B cell (primary cell): ENCODE results near the gene ASPA. TPM values are rescaled to one million over a fixed set of nuclear protein-coding genes. Genes with fewer than 3 reads are reported as not detected.

Experiments
- ATAC-seq: fragments of 200-7000 bp; cut with Tn5 transposase; one replicate; pipeline ENCODE4 v1.10.0; 2021; ENCODE audit warnings: low read depth, mild to moderate bottlenecking, moderate number of reproducible peaks, moderate library complexity
- CTCF ChIA-PET: fragments of 350-600 bp; sonication (Branson Sonifier 250); formaldehyde crosslinking; loops from one replicate; lab custom pipeline; 2021; ENCODE audit warnings: antibody characterized with exemption, inconsistent platforms; lab: Charles Lee
- POLR2A ChIA-PET: fragments of 350-600 bp; sonication (Branson Sonifier 250); formaldehyde crosslinking; loops from one replicate; lab custom pipeline; 2021; ENCODE audit warnings: antibody characterized with exemption; lab: Charles Lee
- DNase-seq: peaks from one replicate; pipeline ENCODE4 v3.0.0; 2013
- H2AFZ ChIP-seq: 2 replicates; pipeline ENCODE4 v1.6.1; 2012; ENCODE audit warnings: mild to moderate bottlenecking, low read depth, low read length; ENCODE audit not compliant: insufficient read depth, poor library complexity, severe bottlenecking
- H3K27ac ChIP-seq, 2 donors: 1 replicate in 1 of 2; 2 replicates in 1 of 2; pipeline ENCODE4 v1.5.1; 2012 to 2013; ENCODE audit warnings: low read length in 2 of 2, mild to moderate bottlenecking in 2 of 2, moderate library complexity in 1 of 2
- H3K27me3 ChIP-seq, 4 experiments: fragments of 200-600 bp in 1 of 4; sonication (generic) in 1 of 4; replicated peaks in 1 of 4; 1 replicate in 2 of 4; 2 replicates in 2 of 4; pipeline versions ENCODE4 v1.6.1 to v1.7.0; 2013 to 2016; ENCODE audit warnings: low read length in 3 of 4, mild to moderate bottlenecking in 2 of 4, mixed read lengths in 1 of 4, moderate library complexity in 1 of 4; ENCODE audit not compliant: insufficient read depth in 4 of 4, control insufficient read depth in 3 of 4; ENCODE audit errors: control extremely low read depth in 1 of 4
- H3K36me3 ChIP-seq, 2 experiments: replicated peaks in 1 of 2; 1 replicate in 1 of 2; 2 replicates in 1 of 2; pipeline versions ENCODE4 v1.6.1 to v1.7.1; 2013; ENCODE audit warnings: low read length in 1 of 2; ENCODE audit not compliant: insufficient read depth in 2 of 2, control insufficient read depth in 1 of 2; ENCODE audit errors: control extremely low read depth in 1 of 2, extremely low read depth in 1 of 2
- H3K4me1 ChIP-seq, 2 donors: fragments of 200-600 bp in 1 of 2; sonication (generic) in 1 of 2; 1 replicate in 1 of 2; 2 replicates in 1 of 2; pipeline versions ENCODE4 v1.5.1 to v1.6.1; 2013 to 2017; ENCODE audit warnings: low read length in 2 of 2; ENCODE audit not compliant: control insufficient read depth in 2 of 2, insufficient read depth in 2 of 2
- H3K4me2 ChIP-seq: replicated peaks from 2 replicates; pipeline ENCODE3; 2012; ENCODE audit warnings: mild to moderate bottlenecking, low read depth, low read length; ENCODE audit not compliant: poor library complexity, severe bottlenecking
- H3K4me3 ChIP-seq, 5 experiments: fragments of 200-600 bp in 1 of 5; sonication (generic) in 1 of 5; 1 replicate in 3 of 5; 2 replicates in 2 of 5; pipeline versions ENCODE4 v1.5.1 to v1.7.0; 2011 to 2016; ENCODE audit warnings: low read length in 4 of 5, mild to moderate bottlenecking in 4 of 5, low read depth in 2 of 5, control low read depth in 1 of 5, moderate library complexity in 1 of 5; ENCODE audit not compliant: insufficient read depth in 1 of 5; ENCODE audit errors: control extremely low read depth in 1 of 5, extremely low read depth in 1 of 5
- H3K79me2 ChIP-seq: fragments of 200-600 bp; sonication (generic); one replicate; pipeline ENCODE4 v1.6.0; 2016; ENCODE audit warnings: low read length; ENCODE audit not compliant: control insufficient read depth, insufficient read depth
- H3K9ac ChIP-seq: fragments of 200-600 bp; sonication (generic); 2 replicates; pipeline ENCODE4 v1.6.1; 2017; ENCODE audit warnings: mild to moderate bottlenecking, low read length, moderate library complexity
- H3K9me3 ChIP-seq, 3 donors: one replicate each; pipeline versions ENCODE4 v1.6.1 to v1.7.1; 2013; ENCODE audit warnings: low read length in 2 of 3; ENCODE audit not compliant: control insufficient read depth in 2 of 3, insufficient read depth in 1 of 3; ENCODE audit errors: control extremely low read depth in 1 of 3
- H4K20me1 ChIP-seq: 2 replicates; pipeline ENCODE4 v1.6.0; 2012; ENCODE audit warnings: mild to moderate bottlenecking, low read length; ENCODE audit not compliant: insufficient read depth, control insufficient read depth, poor library complexity, severe bottlenecking
- H3K27ac Mint-ChIP-seq: one replicate; pipeline ENCODE4 v1.8.0; 2021; ENCODE audit warnings: mixed read lengths
- H3K27me3 Mint-ChIP-seq: one replicate; pipeline ENCODE4 v1.8.0; 2021; ENCODE audit warnings: mixed read lengths
- H3K4me1 Mint-ChIP-seq: one replicate; pipeline ENCODE4 v1.8.0; 2021; ENCODE audit warnings: mixed read lengths
- H3K4me3 Mint-ChIP-seq: one replicate; pipeline ENCODE4 v1.8.0; 2021; ENCODE audit warnings: mixed read lengths
- H3K9me3 Mint-ChIP-seq: one replicate; pipeline ENCODE4 v1.8.0; 2022; ENCODE audit warnings: mixed read lengths; ENCODE audit not compliant: insufficient read depth
- CTCF ChIP-seq: fragments of 200-600 bp; IDR thresholded peaks from one replicate; pipeline ENCODE4 v1.8.0; 2022; ENCODE audit warnings: antibody characterized with exemption, mild to moderate bottlenecking
- EZH2 ChIP-seq: IDR thresholded peaks from 2 replicates; pipeline ENCODE4 v1.6.1; 2012; ENCODE audit warnings: borderline replicate concordance, low read depth, mild to moderate bottlenecking, moderate library complexity, low read length; ENCODE audit not compliant: insufficient read depth, poor library complexity, severe bottlenecking
- WGBS: methylation state at CpG from one replicate; pipeline ENCODE4 v1.1.5; 2013; ENCODE audit warnings: missing lambda C conversion rate; ENCODE audit not compliant: insufficient coverage; 5-methylcytosine and 5-hydroxymethylcytosine counted together
- intact Hi-C: fragments of 100-400 bp; cut with micrococcal nuclease; formaldehyde crosslinking; loops from one replicate; pipeline ENCODE4 v1.10.0; 2022
- polyA plus RNA-seq: library from polyadenylated mRNA; depleted of rRNA; stranded (reverse); fragments of >200 nt; gene quantifications from 2 replicates; pipeline ENCODE4 v1.2.3, GENCODE V29; 2012
- total RNA-seq, 2 donors: library from RNA; stranded (reverse); fragments of 120-200 nt in 1 of 2; gene quantifications; 1 replicate in 1 of 2; 2 replicates in 1 of 2; pipeline versions ENCODE4 v1.2.3 to v1.2.4, GENCODE V29; 2013 to 2022

ASPA gene
- total and polyA plus RNA-seq, 2 donors (not counting 1 experiment from before 2014, with no cell fraction given) = not detected

GRCh38 chr17:3472137-3472536 lies 3.7 kb upstream of the ASPA start:
- POLR2A ChIA-PET = no interaction called here
- H3K4me1 Mint-ChIP-seq = peaks cover 3% of the 10 kb centered on the region
- Histone ChIP-seq H3K9ac (no peak overlapping the region), H3K79me2 (no peaks in the 10 kb centered on the region), H2AFZ (no peak overlapping the region), H3K9me3 (peaks cover 0 to 3% (median 0%) of the 10 kb centered on the region in 3 donors), H3K4me1 (no peaks in the 10 kb centered on the region), H3K4me3 (no peak overlapping the region), H3K27ac (no peak overlapping the region), H3K27me3 (no peaks in the 10 kb centered on the region), H3K4me2 (no peak overlapping the region), H3K36me3 (no peaks in the 10 kb centered on the region), H4K20me1 (no peaks in the 10 kb centered on the region)
- DNase-seq (no peak), ATAC-seq (no peak)
- no peak for TF ChIP-seq EZH2
- TF ChIP-seq CTCF = no peak
- WGBS = 94% methylated on average over 20 of the region's 21 CpGs
- H3K27me3 Mint-ChIP-seq = peaks cover 6% of the 10 kb centered on the region
- no peaks in the 10 kb centered on the region for H3K9me3 Mint-ChIP-seq
- H3K27ac Mint-ChIP-seq = no peak overlapping the region
- CTCF ChIA-PET = no interaction called here
- intact Hi-C loops = no loop called here
- H3K4me3 Mint-ChIP-seq = no peak overlapping the region

GRCh38 chr17:3474212-3474611 lies 1.6 kb upstream of the ASPA start:
- no peak for ATAC-seq
- Mint-ChIP-seq H3K27me3 (peaks cover 13% of the 10 kb centered on the region), H3K27ac (no peak overlapping the region), H3K4me1 (peaks cover 3% of the 10 kb centered on the region), H3K9me3 (no peaks in the 10 kb centered on the region), H3K4me3 (no peak overlapping the region)
- H2AFZ ChIP-seq = no peak overlapping the region
- H3K4me3 ChIP-seq = no peak overlapping the region
- no peaks in the 10 kb centered on the region for H3K79me2 ChIP-seq
- H3K36me3 ChIP-seq = no peaks in the 10 kb centered on the region
- no peak overlapping the region for H3K9ac ChIP-seq
- H3K4me1 ChIP-seq = no peaks in the 10 kb centered on the region
- no peaks in the 10 kb centered on the region for H4K20me1 ChIP-seq
- intact Hi-C loops = no loop called here
- TF ChIP-seq EZH2 (no peak), CTCF (no peak)
- WGBS = no CpG with 5 or more reads among the region's 3 CpGs
- ChIA-PET POLR2A (no interaction called here), CTCF (no interaction called here)
- H3K9me3 ChIP-seq = peaks cover 0 to 3% (median 0%) of the 10 kb centered on the region in 3 donors
- no peak for DNase-seq
- no peak overlapping the region for H3K4me2 ChIP-seq
- no peak overlapping the region for H3K27ac ChIP-seq
- peaks cover 0 to 3% (median 0%) of the 10 kb centered on the region in 4 experiments for H3K27me3 ChIP-seq
